Kidney tubule cell (primary cell): ENCODE measurements around the gene C1orf167.
"Not testable (repeated sequence)": the region's sequence is repeated elsewhere in the genome, so short reads cannot be mapped to it uniquely, and the experiment has no call there.

Experiments
- DNase-seq: peaks from one replicate; pipeline ENCODE4 v3.0.0-alpha.2; 2018; ENCODE audit warnings: low spot score

The C1orf167 gene

DNA sequence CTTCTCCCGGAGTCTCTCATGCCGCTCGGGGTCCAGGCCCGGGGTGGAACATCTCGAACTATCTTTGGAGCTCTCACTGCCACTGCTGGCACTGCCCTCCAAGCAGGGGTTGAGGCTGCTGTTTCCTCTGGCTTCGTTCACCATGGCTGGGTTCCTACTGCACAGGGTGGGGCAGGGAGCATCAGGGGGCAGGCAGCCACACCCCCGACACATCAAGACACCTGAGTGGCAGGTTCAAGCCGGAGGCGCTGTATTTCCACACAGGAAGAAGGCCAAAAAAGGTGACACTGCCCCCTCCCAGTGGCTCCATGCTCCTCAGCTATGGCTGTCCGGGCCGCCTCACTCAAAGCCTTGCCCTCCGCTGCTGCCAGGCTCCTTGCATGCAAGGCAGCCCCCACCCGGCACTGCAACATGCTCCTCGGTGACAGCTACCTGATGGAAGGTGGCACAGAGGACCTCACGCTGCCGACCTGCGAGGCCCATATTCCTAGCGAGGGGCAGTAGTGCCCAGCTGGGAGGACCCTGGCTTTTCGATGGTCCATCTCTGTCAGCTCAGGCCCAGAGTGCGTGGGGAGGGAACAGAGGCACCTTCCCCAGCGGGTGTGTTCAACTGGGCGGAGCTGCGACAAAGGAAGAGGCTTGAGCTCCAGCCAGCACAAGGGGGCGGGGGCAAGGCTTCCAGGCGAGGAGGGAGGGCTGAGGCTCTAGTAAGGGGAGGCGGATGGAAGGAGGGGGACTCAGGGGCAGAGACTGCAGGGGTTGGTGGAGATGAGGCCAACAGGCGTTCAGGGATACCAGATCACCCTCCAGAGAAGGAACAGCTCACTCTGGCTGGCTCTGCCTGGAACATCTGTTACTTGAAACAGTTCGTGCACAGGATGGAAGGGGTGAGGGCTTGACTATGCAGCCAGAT lies 41.2 kb downstream of the C1orf167 start:
- DNase-seq, result peak; percentile 91

DNA sequence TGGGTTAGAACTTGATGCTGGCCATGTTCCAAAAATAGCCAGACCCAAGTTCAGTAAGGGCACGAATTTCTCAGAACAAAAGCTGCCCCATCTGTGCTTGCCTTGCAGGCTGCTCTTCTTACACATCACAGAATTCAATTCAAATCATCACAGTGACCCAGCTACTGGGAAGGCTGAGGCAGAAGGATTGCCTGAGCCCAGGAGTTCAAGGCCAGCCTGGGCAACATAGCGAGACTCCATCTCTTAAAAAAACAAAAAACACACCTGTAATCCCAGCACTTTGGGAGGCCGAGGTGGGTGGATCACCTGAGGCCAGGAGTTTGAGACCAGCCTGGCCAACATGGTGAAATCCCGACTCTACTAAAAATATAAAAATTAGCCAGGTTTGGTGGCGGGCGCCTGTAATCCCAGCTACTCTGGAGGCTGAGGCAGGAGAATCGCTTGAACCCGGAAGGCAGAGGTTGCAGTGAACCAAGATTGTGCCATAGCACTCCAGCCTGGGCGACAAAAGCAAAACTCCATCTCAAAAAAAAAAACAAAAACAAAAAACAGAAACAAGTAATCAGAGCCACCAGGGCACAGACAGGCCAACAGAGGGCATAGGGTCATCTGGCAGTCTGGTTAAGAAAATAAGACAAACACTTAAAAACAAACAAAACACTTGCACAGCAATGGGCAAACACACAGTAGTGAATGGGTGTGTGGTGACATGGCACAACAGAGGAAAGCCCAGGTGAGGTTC lies 42.1 kb downstream of the C1orf167 start:
- not testable (repeated sequence) for DNase-seq

DNA sequence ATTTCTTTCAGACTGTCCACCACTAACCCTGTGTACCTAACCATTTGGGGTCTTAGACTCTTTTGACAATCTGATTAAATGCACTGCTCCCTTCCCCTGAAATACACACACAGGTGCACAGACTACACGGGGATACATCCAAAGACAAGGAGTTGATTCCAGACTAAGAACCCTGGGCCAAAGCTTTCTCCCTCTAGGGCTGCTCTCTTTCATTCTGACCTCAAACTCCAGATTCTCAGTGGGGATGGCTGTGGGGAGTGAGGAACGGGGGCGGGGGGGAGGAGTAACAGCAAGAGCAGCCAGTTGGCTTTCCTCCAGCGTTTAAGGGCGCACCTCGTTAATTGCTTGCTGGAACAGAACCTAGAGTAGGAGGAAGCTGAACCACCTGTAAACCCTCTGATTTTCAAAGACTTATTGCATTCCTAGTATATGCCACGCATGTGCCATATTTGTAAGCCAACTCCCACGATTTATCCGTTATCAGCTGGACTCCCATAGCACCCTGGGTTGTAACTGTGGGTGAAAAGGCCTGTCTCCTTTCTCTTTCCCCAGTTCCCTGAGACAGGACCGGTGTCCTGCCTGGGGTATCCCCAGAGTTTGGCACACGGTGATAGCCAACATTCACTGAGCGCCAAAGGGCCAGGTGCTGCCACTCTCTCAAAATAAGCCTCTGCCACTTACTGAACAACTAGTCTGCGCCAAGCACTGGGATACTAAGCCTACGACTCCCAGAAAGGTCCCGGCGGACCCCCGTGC lies 42.9 kb downstream of the C1orf167 start:
- peak; percentile 64 for DNase-seq

DNA sequence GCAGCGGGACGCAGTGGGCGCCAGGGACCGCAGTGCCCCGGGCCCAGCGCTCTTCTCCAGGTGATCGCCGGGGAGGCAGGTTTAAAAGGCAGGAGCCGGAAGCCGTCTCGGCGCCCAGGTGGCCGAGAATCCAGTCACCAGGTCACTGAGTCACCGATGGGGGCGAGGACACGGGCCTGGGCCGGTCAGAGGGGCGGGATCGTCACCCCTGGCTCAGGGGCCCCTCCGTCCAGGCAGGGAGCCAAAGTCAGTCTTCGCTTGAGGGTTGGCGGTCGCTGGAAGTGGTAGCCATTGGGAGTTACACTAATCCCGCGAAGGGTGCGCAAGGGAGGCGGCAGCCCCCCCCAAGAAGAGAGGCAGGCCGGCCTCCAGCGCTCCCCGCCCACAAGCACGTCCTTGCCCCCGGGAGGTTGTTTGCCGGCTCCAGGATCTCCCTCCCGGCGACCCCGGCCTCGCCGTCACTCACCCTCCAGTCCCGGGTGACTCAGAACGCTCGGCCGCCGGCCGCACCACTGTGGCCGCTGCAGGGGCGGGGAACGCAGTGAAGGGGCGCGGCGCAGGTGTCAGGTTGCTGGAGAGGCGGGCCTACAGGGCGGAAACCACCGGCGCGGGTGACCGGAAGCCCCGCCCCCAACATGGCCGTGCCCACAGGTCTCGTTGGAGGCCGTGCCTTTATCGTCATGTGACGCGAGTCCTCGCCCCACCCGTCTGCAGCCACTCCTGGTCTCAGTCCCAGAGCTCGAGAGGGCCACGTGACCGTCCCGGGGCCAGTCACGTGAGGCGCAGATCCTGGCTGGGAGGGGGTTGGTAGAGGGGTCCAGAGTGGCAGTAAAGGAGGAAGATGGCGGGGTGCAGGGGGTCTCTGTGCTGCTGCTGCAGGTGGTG lies 43.7 kb downstream of the C1orf167 start, which contains the start of the genes CLCN6 and MTHFR:
Gene CLCN6, plus strand, starts transcription at position 770 of the 885 bp plus-strand sequence. Its CDS starts 72 bp downstream, at position 842.
Gene MTHFR, minus strand, starts transcription at position 543 of the 885 bp plus-strand sequence. CDS start 2,848 bp downstream, outside the sequence.
- peak; percentile 100 for DNase-seq

DNA sequence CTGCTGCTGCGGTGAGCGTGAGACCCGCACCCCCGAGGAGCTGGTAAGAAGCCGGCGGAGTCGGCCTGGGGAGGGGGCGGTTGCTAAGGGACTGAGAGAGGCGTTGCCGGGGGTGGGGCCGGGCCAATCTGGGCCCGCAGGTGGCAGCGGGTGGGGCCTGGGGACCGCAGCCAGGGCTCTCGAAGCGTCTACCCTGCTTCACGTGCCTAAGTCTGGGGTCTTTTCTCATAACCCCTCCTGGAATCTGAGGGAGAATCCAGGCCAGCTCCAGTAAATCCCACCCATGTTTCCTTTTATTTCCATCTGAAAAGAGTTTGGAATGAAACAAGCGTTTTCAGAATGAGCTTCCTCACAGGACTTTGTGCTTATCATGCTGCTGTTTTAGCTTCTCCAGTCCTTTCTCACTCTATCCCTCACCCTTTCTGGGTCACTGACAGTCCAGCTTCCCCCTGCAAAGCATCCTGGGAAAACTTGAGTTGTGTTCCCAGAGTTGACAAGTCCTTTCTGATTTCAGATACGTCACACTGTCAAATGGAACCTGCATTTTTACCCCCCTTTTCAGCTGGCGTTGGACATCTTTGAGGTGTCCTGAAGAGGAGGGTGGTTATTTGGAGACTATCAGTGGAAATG lies 44.4 kb downstream of the C1orf167 start:
- DNase-seq, result peak; percentile 40

DNA sequence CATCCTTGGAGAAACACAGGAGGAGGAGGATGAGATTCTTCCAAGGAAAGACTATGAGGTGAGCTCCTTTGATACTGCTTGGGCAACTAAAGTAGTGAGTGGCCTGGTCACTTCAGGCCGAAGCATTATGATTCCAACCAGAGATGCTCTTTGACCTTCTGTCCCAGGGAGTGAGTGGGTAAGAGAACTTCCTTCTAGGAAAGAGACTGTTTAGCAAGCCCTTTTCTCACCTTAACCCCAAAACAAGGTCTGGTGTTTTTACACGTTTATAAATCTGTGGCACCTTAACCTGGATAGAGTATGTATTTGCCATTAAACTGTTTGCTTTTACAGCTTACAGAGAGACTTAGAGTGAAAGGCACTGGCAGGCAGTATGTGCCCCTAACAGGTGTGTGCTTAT lies 45.1 kb downstream of the C1orf167 start:
- no peak for DNase-seq

DNA sequence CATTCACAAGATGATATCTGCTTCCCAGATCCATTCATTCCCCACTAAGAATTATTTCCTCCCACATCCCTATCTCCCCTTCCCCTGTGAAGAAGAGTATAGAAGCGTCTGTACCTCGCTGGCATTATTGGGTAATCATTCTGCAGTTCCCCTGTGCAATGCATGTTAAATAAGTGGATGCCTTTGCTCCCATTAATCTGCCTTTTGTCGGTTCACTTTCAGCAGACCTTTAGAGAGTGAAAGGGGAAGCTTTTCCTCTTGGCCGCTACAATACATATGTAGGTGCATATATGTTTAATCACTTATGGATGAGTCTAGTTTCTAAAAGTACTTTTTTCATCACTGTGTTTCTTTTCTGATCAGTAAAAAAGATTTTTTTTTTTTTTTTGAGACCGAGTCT lies 51.0 kb downstream of the C1orf167 start:
- DNase-seq, result no peak

DNA sequence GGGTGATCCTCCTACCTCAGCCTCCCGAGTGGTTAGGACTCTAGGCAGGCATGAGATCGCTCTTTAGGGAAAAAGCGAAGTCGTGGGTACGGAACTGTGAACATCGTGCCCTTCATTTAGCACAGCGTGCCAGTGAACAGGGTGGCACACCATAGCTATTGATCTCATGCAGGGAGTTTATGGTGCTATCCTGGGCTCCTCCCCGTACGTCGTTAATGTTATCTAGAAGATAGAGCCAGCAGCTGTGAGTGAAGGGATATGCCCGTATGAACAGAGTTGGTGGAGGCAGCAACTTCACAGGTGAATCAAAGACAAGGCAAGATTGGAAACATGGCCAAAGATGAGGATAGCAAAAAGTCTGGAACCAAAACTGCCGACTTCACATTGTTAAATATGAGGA lies 55.2 kb downstream of the C1orf167 start:
- no peak for DNase-seq

DNA sequence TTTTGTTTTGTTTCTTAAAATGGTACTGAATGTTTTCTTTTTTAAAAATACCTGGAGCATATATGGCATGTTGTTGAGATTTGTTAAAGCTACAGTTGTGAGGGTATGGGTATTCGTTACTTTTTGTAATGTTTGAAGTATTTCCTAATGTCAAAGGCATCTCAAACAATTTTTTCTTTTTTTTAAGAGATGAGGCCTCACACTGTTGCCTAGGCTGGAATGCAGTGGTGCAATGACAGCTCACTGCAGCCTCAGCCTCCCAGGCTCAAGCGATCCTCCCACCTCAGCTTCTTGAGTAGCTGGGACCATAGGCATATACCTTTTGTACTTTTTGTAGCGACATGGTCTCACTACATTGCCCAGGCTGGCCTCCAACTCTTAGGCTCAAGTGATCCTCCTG lies 60.1 kb downstream of the C1orf167 start:
- no peak for DNase-seq

DNA sequence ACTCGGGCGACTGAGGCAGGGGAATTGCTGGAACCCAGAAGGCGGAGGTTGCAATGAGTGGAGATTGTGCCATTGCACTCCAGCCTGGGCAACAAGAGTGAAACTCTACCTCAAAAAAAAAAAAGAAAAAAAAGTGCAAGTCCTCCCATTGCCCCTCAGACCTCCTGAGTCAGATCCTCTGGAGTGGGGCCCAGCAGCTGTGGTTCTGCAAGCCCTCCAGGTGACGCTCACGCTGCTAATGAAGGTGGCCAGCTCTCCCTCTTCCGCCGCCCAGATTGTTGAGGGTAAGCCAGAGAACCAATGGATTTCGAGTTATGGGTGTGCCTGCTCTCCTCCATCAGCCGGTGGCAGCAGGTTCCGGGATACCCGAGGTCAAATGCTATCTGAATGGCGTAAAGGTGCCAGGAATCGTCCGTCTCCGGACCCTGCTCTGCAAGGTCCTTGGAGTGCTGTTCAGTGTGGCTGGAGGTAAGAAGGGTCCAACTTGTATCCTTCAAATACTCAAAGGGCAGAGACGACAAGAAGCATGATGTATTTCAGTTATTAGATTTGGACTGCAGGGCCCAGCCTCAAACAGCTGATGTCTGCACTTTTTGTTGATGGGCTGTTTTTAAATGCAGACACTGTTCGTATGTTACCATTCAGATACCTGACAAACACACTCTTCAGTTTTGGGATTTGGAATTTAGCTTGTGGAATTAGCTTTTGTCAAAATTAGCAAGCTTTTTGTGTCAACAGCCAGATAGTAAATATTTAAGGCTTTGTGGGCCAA lies 61.6 kb downstream of the C1orf167 start:
- no peak for DNase-seq

DNA sequence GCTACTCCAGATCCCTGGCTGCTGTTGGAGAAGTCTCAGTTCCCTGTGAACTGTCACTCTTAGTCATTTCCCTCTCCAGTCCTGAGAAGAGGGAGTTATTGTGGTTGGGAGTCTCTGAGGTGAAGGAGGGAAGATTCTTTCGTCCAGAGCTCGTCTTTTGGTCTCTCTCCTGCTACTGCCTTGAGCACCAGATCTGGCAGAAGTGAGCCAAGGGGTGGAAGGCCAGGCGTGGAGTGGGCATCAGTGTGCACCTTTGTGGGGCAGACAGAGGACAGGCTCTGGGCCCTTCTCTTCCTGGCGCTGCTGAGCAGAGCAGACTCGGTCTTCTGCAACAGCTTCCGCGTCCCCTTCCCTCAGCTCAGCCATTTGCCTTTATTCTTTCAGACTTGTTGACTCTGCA lies 63.1 kb downstream of the C1orf167 start:
- no peak for DNase-seq

DNA sequence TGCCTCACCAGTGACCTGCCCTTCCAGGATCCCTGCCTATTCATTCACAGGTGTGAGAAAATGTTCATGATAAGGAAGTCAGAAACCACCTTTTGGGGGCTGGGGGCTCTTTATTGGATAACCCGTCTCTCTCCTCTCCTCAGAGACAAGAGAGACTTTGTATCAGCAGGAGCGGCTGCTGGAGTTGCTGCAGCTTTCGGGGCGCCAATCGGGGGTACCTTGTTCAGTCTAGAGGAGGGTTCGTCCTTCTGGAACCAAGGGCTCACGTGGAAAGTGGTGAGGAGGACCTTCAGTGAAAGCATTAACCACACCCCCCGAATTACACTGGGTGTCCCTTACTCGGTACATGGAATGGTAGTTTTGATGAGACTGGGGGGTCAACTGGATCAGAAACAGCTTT lies 65.0 kb downstream of the C1orf167 start:
- no peak for DNase-seq

DNA sequence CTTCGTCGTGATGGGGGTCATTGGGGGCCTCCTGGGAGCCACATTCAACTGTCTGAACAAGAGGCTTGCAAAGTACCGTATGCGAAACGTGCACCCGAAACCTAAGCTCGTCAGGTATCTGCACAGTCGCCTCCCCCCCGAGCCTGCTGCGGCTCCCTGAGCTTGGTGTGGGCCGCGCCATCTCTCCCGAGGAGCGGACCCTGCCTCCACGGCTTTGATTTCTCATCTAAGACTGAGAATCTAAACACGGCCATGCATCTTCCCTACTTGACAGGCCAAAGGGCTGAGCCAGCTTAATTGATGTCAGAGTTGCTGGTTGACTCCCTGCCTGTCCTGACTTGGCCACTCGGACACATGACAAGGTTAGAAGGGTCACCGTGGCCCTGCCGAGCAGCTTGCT lies 66.5 kb downstream of the C1orf167 start:
- DNase-seq, result no peak

DNA sequence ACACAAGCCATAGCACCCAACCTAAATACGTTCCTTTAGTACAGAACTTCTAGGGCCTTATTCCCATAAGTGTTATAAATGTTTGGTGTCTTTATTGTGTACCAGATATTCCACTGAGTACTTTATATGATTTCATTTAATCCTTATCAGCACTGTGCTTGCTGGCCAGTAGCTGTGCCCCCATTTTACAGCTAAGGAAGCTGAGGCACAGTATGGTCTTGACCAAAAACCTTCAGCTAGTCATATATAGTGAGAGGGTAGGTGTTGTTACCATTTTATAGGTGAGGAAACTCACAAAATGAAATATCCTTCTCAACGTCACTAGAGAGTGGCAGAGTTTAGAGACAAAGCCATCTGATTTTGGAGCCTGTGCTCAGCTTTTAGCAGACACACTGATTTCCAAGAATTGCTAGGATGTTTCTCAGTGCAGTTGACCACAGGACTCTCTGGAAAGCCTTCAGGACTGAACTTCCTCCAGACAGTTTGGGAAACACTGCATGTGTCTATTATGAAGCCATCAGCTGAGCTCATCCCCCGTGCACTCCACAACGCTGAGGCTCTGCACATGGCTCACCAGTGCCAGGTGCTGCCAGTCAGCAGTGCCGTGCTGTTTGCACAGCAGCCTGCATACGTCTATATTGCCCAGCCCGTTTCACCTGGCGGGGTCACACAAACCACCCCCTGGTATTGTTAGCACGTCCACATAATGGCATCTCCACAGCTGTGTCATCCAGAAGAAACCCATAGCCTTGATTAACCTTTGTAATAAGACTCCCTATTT lies 70.1 kb downstream of the C1orf167 start:
- DNase-seq, result no peak

DNA sequence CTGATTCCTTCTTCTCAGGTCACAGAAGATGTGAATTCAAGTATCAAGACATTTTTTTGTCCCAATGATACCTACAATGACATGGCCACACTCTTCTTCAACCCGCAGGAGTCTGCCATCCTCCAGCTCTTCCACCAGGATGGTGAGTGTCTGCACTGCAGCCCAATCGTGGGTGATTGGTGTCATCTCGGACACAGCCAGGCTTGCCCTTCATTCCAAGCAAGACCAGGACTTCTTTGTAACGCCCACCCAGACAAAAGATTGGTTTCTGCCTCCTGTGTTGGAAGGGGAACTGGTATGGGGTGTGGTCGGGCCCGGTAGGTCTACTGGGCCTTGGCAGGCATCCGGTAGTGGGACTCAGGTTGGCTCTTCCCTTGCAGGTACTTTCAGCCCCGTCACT lies 71.5 kb downstream of the C1orf167 start:
- DNase-seq, result no peak

DNA sequence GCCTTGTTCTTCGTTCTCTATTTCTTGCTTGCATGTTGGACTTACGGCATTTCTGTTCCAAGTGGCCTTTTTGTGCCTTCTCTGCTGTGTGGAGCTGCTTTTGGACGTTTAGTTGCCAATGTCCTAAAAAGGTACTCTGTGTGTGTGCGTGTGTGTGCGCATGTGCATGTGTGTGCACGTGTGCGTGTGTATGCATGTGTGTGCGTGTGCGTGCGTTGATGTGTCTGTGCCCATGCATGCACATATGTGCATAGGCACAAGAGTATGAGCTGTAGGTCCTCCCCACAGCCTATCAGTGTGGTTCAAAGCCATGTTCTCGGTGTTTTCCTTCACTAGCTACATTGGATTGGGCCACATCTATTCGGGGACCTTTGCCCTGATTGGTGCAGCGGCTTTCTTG lies 71.9 kb downstream of the C1orf167 start:
- no peak for DNase-seq

DNA sequence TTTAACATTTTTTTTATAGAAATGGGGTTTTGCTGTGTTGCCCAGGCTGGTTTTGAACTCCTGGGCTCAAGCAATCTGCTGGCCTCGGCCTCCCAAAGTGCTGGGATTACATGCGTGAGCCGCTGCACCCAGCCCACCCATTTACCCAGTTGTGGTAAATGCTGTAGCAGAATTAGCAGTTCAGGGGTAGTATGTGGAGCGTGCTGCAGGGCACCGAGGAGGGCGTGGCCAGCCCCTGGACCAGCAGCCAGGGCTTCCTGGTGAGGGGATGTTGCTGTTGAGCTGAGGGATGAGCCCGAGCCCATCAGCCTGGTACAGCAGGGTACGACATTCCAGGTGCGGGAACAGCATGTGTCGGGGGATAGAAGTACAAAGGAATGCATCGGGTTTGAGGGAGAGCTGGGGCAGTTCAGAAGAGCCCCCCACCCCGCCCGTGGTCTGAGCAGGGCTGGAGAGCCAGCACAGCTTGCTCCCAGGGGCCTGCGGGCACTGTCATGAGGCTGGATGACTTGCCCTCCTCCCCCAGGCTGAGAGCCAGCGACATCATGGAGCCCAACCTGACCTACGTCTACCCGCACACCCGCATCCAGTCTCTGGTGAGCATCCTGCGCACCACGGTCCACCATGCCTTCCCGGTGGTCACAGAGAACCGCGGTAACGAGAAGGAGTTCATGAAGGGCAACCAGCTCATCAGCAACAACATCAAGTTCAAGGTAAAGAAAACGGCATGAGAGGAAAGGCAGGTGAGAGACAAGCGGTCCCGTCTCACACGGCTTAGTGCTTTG lies 73.6 kb downstream of the C1orf167 start:
- DNase-seq, result no peak
